ENCODE measurements around the gene CSNK1G3. TPM values are rescaled to one million over a fixed set of nuclear protein-coding genes. Genes with fewer than 3 reads are reported as not detected.
A peak's percentile ranks its signal among the peaks of the same experiment; 100 is the strongest.
"Not testable (repeated sequence)": the region's sequence is repeated elsewhere in the genome, so short reads cannot be mapped to it uniquely, and the experiment has no call there.

The CSNK1G3 gene
- polyA plus RNA-seq (2013, experiment 1 of 2; ENCODE audit: insufficient read length): 34.7 TPM
- polyA plus RNA-seq (2013, experiment 2 of 2; ENCODE audit: insufficient read length): 34.0 TPM

DNA sequence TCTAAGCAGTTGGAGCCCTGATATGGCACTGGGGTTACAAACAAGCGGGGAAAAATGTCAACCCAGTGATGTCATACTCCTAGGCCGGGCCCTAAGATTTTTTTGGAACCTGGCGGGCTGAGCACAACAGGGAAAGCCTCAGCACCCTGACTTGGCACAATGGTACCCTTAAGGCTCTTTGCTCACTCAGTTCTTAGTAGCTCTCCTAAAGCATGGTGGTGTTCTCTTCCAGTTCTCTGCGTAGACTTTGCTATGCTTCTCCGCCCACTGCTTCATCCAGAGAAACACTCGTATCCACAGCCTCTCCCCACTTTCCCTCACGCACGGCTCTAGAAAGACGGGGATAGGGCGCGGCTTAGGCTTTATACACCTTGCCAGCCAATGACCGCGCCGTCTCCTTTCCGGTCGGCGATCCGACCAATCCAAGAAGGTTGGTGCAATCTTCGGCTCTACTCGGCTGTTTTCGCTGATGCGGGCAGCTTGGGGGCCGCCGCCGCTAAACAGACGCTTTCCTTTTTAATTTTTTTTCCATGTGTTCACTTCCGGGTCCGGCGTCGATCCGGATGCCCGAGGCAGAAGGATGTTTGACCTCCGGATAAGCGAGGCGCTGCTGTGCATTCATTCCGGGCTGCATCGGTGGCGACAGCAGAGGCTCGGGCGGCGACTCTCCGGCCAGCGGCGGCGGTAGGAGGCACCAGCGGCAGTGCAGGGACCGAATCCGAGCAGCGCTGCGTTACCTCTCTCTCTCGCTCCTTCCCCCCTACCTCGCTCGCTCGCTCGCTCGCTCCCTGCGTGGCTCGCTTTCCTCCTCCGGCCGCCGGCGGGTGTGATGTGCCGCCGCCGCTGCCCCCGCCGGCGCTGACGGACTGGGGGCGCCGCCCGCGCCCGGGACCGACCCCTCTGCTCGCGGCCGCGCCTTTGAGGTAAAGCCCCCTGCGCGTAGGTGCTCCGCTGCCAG, at the start of gene CSNK1G3:
Gene CSNK1G3 (plus strand): TSS at position 530 of the 958 bp plus-strand sequence. CDS start 33,487 bp downstream, outside the sequence.
- DNase-seq: peak; percentile 99

DNA sequence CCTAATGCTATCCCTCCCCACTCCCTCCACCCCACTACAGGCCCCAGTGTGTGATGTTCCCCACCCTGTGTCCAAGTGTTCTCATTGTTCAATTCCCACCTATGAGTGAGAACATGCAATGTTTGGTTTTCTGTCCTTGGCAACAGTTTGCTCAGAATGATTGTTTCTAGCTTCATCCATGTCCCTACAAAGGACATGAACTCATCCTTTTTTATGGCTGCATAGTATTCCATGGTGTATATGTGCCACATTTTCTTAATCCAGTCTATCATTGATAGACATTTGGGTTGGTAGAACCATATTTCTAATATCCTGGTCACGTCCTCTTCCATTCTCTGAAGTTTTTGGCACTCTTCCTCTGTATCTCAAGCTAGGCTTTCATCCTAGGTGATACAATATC, 45.1 kb upstream of the CSNK1G3 start:
- DNase-seq: not testable (repeated sequence)

DNA sequence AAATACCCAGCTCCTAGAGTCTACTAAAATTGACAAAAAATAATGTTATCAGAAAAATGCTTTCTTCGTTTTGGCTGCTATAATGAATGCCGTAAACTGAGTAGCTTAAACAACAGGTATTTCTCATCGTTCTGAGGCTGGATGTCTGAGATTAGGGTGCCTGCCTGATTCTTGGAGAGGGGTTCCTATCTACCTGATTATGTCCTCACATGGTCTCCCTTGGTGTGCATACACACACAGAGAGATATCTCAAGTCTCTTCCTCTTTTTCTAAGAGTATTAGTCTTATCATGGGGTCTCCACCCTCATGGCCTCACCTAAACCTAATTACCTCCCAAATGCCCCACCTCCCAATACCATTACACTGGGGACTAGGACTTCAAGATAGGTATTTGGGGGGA, 40.6 kb upstream of the CSNK1G3 start:
- DNase-seq: no peak

DNA sequence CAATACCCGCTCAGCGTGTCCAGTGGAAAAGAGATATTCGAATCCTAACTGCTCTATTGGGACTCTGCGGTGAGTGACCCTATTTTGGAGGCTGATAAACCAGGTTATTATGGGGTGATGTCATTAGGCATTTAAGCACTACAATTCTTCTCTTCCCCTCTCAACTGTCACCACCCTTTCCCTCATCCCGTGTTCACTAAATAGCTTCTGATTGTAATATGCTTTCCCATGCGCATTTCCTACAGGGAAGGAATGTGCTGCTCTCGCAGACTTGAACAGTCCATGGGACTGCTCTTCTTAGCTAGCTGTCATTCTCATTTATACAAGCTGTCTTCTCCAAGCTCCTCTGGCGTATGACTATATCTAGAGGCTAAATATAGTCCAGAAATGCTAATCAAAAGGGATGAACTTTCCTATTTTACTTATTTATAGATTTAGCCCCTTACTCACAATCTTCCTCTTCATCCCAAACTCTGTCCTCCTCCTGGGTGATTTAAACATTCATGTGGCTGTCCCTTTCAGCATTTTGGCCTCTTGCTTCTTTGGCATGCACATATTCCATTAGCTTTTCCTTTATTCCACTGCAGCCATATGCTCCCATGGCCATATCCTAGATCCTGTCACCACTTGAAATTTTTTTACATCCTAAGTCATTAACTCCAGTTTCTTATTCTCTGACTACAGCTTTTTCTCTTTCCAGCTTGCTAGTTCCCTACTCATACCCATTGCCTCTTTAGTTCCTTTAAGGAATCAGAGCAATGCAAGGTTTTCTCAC, 39.6 kb upstream of the CSNK1G3 start:
- peak; percentile 10 for DNase-seq

DNA sequence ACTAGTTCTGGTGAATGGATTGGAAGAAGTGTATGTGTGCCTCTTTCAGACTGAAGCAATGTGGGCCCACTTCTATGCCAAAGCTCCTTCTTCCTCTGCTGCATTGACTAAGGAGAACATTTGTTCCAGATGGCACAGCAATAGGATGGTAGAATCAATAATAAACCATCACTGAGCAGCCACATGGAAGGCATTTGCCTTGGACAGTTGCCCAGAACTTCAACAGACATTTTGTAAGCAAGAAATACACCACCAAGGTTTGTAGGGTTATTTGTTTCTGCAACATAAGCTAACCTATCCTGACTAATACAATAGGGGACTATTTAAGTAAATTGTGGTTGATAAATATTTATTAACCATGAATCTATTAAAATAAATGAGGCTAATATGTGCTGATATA, 37.7 kb upstream of the CSNK1G3 start:
- no peak for DNase-seq

DNA sequence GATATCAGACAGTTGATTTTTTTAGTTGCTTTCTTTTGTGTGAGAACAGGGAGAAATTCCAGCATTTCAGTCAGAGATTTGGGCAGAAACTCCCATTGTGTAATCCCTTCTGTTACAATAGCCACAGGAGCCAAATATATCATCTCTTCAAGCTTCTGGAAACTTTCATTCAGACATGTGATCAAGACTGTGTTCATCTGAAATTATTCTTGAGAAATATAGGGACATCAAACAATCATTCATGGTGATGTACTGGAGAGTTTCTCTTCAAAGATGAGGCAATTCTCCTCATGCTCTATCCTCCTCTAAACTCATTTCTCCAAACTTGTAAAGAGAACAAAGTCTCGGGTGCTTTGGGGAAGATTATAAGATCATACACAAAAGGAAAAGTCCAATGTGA, 35.2 kb upstream of the CSNK1G3 start:
- DNase-seq: no peak

DNA sequence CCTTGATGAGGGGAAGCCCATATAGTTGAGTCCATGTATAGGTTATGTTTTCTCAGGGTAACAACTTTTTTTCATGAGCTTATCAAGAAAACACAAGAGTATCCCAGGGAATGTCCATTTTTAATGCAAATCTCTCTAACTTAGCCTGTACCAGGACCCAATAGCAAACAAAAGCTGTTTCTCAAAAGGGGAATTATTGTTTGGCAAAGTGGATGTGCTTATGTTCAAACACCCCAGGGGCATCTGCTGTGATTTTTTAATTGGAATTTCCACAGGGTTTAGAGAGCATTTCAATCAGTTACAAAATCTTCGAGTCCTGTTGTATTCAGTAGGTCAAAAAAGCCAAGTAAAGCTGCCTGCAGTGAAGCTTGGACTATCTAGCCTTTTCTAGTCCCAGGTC, 33.4 kb upstream of the CSNK1G3 start:
- DNase-seq: no peak

DNA sequence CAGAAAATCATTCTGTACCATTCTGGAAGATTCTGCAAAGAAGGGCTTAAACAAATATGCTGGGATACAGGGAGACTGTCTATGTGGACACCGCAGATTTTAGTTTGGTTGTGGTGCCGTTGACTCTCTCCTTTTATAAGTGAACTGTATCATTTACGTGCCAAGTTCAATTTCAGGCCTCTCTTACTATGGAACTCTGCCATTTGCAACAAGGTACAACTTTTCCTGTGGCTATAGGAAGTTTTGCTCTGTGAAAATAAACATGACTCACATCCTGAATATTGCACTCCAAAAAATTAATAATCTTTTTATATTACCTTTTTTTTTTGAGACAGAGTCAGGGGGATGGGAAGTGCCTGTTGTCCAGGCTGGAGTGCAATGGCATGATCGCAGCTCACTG, 29.7 kb upstream of the CSNK1G3 start:
- no peak for DNase-seq

DNA sequence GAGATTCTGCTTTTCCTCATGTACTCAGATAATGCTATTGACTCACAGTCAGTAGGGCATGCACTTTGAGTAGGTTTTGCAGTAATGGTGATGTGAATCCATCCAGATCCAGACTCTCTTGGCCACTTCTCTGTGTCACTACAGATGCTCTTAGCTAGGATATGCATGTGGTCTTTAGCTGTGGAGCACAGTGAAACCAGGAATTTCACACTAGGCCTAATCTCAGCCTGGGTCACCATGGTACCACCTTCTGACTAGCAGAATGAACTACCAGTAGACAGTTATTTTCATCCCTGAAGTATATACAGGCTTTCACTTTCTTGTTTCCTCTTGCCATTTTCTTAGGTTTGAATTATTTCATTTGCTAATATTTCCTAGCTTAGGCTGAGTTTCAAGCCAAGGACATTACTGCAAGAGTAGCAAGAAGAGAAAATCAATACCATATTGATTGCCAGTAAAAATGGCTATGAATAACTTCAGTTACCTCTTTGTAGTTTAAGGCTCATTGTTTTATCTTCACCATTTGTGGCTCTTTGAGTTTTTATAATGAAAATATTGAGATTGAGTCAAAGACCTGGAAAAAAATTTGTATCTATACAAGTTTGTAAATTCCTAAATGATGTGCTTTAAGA, 28.4 kb upstream of the CSNK1G3 start:
- DNase-seq: no peak

DNA sequence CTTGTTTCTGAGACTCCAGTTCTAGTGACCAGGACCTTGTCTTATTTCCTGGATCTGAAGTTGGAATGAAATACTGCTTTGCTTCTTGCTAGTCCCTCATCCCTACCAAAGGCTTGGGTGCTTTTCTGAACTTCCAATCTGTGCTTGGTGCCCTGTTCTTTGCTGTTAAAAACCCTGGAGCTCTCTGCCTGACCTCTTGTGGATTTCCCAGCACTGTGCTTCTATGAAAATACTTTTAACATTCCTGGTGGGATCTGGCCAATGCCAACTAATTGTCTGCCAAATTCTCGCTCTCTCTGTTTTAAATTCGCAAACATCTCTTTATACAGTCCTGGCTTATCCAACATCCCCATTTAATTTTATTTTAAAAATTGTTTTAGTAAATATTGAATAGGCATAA, 26.7 kb upstream of the CSNK1G3 start:
- DNase-seq: no peak

DNA sequence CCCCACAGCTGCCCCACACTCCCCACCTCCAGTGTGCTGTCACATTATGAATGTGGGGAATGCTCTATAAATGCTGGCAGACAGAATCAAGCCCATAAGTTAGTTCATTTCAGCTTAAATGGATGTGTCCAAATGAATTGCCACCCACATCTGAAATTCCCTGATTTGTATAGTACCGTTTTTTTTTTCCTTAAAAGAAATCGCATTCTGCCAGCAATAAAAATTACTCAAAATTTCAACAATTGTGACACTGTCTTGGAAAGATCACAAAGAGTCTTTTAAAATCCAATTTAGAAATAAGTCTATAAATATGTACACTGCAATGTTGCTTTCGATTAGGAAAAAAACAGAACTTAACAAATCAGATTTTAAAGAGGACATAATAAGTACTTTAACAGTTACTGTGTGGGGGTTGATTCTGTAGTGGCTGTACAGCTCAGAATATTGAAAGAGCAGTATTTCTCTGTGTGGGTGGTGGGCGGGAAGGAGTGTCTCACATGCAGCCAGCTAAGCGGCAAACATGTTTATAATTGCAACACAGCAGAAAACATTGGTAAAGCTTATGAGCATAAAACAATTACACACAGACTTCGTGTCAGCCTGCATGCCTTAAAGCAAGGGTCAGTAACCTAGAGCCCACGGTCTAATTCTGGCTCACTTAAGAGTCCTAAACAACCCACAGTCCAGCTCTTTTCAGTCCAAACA, 24.9 kb upstream of the CSNK1G3 start:
- no peak for DNase-seq

DNA sequence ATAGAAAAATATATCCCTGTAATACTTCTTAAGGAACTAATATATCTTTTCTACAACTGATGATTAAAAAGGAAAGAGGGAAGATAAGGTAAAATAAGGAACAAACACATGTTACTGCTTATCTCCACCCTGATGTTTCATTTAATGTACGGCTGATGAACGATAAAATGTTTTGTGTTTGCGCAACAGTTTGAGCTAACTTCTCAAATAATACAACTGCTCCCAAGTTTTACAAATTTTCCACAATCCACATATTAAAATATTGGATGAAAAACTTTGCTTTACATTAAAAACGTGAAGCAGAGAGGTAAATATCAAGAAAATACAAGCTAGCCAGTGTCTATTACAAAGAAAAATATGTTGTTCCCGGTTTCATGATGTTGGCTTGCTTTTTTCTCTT, 21.0 kb upstream of the CSNK1G3 start:
- DNase-seq: no peak

DNA sequence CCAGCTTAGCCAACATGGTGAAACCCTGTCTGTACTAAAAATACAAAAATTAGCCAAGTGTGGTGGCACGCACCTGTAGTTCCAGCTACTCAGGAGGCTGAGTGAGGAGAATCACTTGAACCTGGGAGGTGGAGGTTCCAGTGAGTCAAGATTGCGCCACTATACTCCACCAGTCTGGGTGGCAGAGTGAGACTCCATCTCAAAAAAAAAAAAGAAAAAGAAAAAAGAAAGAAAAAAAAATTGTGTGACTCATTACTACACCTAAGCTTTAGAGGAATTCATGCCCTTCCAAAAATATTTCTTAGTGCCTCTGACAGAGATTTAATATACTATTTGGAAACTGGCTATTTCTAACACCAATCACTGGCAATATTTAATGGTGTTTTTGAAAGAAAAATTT, 16.8 kb upstream of the CSNK1G3 start:
- not testable (repeated sequence) for DNase-seq

DNA sequence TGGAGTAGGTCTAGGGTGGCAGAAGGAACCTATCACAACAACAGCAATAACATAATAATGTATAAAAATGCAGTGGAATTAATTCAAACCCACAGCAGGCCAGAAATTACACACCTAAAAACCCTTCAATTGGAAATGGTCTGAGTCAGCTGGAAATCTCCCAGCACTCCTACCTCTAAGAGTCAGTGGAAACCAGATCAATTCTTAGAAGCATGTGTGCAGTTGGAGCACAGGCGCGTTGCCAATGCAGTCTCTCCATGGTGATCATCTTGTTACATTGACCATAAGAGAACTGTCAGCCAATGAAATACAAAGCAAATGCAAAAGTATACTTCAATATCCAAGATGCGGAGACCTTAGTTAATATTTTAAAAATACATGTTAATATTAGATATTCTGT, 15.1 kb upstream of the CSNK1G3 start:
- DNase-seq: peak; percentile 81

DNA sequence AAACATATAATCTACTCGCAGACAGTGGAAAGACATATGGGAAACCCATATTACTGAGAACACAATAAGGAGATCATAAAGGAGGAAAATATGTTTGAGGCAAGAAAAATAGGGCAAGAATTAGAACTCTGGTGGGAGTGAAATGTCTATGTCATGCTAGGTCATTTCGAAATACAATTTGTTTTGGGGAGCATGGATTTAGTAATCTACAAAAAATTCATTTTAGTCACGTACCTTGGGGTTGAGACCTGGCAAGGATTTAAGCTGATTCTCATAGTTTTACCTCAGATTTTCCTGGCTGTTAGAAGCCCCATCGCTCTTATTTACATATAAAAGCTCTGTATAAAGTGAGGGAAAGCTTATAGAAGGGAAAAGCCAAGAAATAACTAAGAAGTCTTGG, 11.5 kb upstream of the CSNK1G3 start:
- no peak for DNase-seq

DNA sequence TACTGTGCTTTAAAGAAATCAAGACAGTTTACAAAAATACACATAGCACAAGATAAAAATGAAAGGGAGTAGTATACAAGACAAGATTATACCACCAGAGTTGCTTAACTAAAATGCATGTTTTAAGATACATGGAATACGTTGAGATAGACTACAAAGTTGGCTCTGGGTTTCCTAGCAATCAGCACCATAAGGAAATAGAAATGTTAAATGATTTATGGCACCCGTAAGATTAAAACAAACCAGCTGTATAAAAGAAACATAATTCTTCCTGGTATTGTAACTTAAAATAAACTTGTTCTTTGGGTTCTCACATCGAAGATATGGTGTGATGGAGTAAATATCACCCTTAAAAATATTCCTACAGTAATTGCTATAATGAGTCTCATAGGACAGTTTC, 9.9 kb upstream of the CSNK1G3 start:
- no peak for DNase-seq

DNA sequence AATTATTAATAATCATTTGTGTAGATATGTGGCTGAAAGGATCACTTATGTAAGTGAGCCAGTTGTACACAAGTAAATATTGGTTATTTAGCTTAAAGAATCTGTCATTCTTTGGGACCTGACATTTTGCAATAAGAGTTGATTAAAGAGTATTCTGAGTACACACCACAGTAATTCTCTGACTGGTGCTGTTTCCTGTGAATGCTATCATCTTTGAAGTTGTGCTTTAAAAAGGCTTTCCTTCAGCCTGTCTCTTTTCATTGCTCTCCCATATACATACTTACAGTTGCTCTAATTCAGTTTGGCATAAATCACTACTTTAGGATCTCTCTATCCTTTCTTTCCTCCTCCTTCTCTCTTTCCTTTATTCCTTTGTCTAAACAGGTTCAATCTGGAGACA, 8.7 kb upstream of the CSNK1G3 start:
- DNase-seq: no peak

DNA sequence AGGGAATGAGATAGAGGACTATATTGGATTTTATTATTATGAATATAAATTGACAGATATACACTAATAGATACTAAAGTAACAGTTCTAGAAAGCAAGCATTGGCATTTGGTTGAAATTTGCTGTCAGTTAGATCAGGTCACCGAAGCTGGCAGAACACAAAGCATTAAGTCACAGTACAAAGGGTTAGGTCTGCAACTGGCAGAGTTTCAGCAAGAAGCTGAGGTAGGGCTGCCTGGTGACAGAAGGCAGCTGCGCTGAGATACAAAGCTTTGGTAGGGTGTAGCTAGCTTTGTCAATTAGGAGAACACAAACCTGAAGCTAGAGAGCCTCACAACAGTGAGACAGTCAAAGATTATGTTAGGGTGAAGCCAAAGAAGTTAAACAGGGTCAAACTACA, 6.3 kb upstream of the CSNK1G3 start:
- DNase-seq: no peak

DNA sequence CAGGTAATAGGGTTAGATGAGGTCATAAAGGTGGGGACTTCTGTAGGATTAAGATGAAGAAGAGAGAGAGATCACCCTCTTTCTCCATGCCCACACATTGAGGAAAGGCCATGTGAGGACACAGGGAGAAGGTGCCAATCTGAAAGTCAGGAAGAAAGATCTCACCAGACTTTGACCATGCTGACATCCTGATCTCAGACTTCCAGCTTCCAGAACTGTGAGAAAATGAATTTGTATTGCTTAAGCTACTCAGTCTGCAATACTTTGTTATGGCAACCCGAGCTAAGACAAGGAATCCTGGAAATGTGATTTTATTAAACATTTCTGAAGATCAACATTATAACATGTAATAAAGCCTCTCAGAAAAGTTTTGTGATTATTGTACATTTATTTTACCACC, 3.5 kb upstream of the CSNK1G3 start:
- no peak for DNase-seq

DNA sequence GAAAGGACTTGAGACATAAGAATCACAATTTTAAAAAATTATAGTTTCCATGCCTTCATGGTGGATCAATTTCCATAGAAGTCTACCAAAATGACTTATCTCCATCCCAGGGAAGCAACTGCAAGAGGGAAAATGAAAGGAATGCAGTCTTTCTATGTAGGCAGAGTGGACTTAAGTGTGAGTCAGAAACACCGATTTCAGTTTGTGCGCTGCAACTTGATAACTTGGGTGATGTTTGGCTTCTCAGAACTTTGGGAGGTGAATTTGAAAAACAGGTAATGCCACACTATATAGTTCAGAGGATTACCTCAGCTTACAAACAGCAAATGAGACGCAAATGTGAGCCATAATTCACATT, 708 bp upstream of the CSNK1G3 start:
- peak; percentile 62 for DNase-seq

DNA sequence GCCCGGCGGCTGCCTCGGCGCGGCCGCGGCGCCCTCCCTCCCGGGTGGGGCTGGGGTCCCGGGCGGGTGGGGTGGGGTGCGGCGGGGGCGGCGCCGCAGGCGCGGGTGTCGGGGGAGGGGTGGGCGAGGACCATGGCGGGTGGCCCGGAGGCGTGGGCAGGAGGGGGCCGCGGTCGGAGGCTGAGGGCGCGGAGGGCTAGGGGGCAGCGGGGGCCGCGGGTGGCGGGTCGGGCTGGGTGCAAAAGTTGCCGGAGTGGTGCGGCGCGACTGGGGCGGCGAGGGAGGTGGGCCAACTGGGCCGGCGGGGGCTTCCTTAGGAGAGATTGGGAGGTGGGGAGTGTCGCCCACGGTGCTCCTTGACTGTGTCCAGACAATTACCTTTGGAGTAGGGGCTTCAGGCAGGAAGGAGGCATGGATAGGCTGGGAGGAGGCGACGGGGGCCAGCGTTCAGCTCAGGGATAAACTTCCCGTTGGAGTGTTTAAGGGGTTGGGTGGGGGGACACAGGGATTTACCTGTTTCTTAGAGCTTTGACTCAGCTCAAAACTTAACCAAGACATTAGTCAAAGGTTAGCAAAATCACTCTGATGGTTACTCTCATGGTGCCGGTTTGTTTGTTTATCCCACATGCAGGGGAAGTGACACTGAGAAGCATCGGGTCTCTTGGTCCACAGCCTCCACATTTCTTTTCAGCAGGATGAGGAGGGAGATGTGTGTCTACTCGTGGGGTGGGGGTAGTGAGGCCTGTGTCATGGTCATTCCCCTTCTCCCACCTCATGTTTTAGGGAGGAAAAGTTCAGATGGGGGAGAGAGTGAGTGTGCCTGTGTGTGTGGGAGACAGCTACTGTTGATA, 859 bp downstream of the CSNK1G3 start:
- peak; percentile 18 for DNase-seq
